ENCODE results near the gene STMND1. TPM values are rescaled to one million over a fixed set of nuclear protein-coding genes. Genes with fewer than 3 reads are reported as not detected.

Gene STMND1
- total and polyA plus RNA-seq, 10 donors, result not detected

DNA sequence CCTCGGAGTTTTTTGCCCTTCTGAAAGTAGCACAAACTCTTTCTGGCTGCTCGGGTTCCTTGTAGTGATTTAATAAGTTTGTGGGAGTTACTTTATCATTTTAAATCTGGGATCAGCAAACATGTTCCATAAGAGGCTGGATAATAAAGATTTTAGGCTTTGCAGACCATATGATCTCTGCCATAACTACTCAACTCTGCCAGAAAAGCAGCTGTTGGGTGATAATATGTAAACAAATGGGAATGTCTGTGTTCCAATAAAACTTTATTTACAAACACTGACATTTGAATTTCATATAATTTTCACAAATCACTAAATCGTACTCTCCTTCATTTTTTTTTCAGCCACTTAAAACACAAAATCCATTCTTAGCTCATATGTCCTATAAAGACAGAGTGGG, 3.9 kb upstream of the STMND1 start:
- Histone ChIP-seq H3K9me3 (no peaks in the 10 kb centered on the region), H3K4me1 (peaks cover 0 to 14% (median 12%) of the 10 kb centered on the region in 6 donors), H3K27ac (no peak overlapping the region), H3K4me3 (no peak overlapping the region), H3K36me3 (no peaks in the 10 kb centered on the region), H3K27me3 (replicated peaks in 1 of 7) (peaks cover 0 to 61% (median 13%) of the 10 kb centered on the region in 7 donors)
- no peak for TF ChIP-seq POLR2A (IDR thresholded peaks at IDR 0.05)
- TF ChIP-seq, protein P1, sequence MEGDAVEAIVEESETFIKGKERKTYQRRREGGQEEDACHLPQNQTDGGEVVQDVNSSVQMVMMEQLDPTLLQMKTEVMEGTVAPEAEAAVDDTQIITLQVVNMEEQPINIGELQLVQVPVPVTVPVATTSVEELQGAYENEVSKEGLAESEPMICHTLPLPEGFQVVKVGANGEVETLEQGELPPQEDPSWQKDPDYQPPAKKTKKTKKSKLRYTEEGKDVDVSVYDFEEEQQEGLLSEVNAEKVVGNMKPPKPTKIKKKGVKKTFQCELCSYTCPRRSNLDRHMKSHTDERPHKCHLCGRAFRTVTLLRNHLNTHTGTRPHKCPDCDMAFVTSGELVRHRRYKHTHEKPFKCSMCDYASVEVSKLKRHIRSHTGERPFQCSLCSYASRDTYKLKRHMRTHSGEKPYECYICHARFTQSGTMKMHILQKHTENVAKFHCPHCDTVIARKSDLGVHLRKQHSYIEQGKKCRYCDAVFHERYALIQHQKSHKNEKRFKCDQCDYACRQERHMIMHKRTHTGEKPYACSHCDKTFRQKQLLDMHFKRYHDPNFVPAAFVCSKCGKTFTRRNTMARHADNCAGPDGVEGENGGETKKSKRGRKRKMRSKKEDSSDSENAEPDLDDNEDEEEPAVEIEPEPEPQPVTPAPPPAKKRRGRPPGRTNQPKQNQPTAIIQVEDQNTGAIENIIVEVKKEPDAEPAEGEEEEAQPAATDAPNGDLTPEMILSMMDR (IDR thresholded peaks at IDR 0.05 in 8 of 11, conservative IDR thresholded peaks at IDR 0.05 in 3 of 11), result no peak
- TF ChIP-seq POLR2AphosphoS5 (IDR thresholded peaks at IDR 0.05), result no peak
- intact Hi-C loops (cut with DNase I; ENCODE audit: low total_unique reads), result no loop called here
- WGBS, 5 donors, result 72 to 82% (median 79%) methylated on average over 3 of the region's 3 CpGs
- no peak for DNase-seq

DNA sequence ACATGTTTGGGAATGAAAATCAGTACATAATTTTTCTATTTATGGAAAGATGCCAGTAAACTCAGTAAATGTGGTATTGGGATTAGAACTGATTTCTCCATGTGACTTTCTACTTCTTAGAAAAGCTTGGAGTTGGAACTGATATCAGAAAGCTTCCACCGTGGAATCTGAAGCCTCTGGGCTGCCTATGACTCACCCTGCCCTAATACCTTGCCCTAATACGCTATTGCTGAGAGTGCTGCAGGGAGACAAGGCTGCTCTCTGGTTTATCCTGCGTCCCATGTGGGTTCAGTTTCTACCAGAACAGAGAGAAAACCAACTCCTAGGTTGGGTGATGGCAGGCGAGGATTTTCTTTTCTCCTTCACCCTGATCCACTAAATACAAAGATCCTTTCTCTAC, 3.3 kb upstream of the STMND1 start:
- no peak overlapping the region for H3K27ac ChIP-seq
- intact Hi-C loops (cut with DNase I; ENCODE audit: low total_unique reads), result no loop called here
- peaks cover 0 to 14% (median 12%) of the 10 kb centered on the region in 6 donors for H3K4me1 ChIP-seq
- H3K36me3 ChIP-seq, result no peaks in the 10 kb centered on the region
- H3K4me3 ChIP-seq, result no peak overlapping the region
- WGBS, 5 donors, result 78 to 88% (median 86%) methylated on average over 4 of the region's 4 CpGs
- H3K9me3 ChIP-seq, result no peaks in the 10 kb centered on the region
- no peak for DNase-seq
- peaks cover 0 to 67% (median 19%) of the 10 kb centered on the region in 7 donors for H3K27me3 ChIP-seq (replicated peaks in 1 of 7)
- TF ChIP-seq POLR2A (IDR thresholded peaks at IDR 0.05) (no peak), POLR2AphosphoS5 (IDR thresholded peaks at IDR 0.05) (no peak)
- TF ChIP-seq, protein P1 (IDR thresholded peaks at IDR 0.05 in 8 of 11, conservative IDR thresholded peaks at IDR 0.05 in 3 of 11), result no peak

DNA sequence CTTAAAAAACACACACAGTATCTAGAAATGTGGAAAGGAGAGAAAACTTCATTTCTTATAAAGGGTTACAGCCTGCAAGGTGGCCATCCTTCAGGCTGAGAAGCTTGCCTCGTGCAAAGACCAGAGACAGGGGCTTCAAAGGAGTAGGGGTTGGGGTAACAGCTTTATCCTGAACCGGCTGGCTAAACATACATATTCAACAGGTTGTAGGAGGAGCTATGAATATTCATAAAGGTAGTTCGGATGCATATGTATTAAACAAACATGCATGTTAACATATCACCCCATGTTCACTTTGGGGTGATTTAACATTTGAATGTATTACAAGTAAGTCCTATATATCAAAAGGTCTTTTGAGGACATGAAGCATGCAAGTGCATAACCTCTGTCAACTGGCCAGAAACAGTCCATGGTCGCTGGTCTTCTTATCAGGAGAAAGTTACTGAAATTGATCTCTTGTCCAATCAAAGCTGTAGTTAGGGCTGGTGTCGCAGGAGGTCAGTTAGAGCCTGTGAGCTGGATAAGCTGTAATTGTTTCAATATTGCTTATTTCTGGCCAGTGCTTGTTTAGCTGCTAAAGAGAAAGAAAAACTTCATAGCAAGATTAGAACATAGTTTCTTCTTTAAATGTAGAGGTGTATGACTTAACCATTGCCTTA, 2.3 kb upstream of the STMND1 start:
- Histone ChIP-seq H3K36me3 (no peaks in the 10 kb centered on the region), H3K9me3 (no peaks in the 10 kb centered on the region), H3K4me1 (peaks cover 0 to 14% (median 12%) of the 10 kb centered on the region in 6 donors), H3K27me3 (replicated peaks in 1 of 7) (peaks cover 0 to 74% (median 21%) of the 10 kb centered on the region in 7 donors), H3K4me3 (no peak overlapping the region), H3K27ac (no peak overlapping the region)
- no peak for DNase-seq
- intact Hi-C loops (cut with DNase I; ENCODE audit: low total_unique reads), result no loop called here
- TF ChIP-seq POLR2A (IDR thresholded peaks at IDR 0.05) (no peak), POLR2AphosphoS5 (IDR thresholded peaks at IDR 0.05) (no peak)
- TF ChIP-seq, protein P1 (IDR thresholded peaks at IDR 0.05 in 8 of 11, conservative IDR thresholded peaks at IDR 0.05 in 3 of 11), result no peak
- WGBS, 5 donors, result 57 to 79% (median 69%) methylated on average over 5 of the region's 5 CpGs

DNA sequence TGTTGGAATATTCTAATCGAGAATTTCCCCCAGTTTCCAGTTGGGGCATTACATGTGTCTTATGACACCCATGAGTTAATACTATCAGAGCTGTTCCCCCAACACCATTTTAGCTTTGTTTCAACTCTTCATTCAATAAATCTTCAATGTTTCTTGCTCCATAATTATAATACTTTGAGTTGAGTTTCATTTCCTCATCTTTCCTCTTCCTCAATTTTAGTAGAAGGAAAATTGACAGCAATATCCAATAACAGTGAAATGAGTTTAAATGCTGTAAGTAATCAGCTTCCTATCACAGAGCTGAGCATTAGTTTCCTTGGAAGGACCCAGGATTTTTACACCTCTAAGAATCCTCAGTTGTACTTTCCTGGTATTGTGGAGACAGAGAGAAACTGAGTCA, 1.0 kb upstream of the STMND1 start:
- WGBS, 5 donors, result 74 to 84% (median 78%) methylated on average over 1 of the region's 1 CpG
- Histone ChIP-seq H3K4me1 (peaks cover 0 to 14% (median 12%) of the 10 kb centered on the region in 6 donors), H3K9me3 (no peaks in the 10 kb centered on the region), H3K27me3 (replicated peaks in 1 of 7) (peaks cover 0 to 87% (median 21%) of the 10 kb centered on the region in 7 donors), H3K27ac (no peak overlapping the region), H3K36me3 (no peaks in the 10 kb centered on the region), H3K4me3 (no peak overlapping the region)
- no peak for TF ChIP-seq POLR2AphosphoS5 (IDR thresholded peaks at IDR 0.05)
- TF ChIP-seq, protein P1 (IDR thresholded peaks at IDR 0.05 in 8 of 11, conservative IDR thresholded peaks at IDR 0.05 in 3 of 11), result no peak
- TF ChIP-seq POLR2A (IDR thresholded peaks at IDR 0.05), result no peak
- intact Hi-C loops (cut with DNase I; ENCODE audit: low total_unique reads), result no loop called here
- no peak for DNase-seq
